Measurements from ENCODE around the gene MEF2A.
A peak's percentile ranks its signal among the peaks of the same experiment; 100 is the strongest.
"Not testable (repeated sequence)": the region's sequence is repeated elsewhere in the genome, so short reads cannot be mapped to it uniquely, and the experiment has no call there.

Gene MEF2A

GRCh38 chr15:99651023-99651807, 85.4 kb downstream of the MEF2A start:
- no peak for DNase-seq

- DNase-seq: no peak
Observed at GRCh38 chr15:99656205-99656604, 90.4 kb downstream of the MEF2A start.

- no peak for DNase-seq
Observed at GRCh38 chr15:99657996-99658395, 92.2 kb downstream of the MEF2A start.

DNA sequence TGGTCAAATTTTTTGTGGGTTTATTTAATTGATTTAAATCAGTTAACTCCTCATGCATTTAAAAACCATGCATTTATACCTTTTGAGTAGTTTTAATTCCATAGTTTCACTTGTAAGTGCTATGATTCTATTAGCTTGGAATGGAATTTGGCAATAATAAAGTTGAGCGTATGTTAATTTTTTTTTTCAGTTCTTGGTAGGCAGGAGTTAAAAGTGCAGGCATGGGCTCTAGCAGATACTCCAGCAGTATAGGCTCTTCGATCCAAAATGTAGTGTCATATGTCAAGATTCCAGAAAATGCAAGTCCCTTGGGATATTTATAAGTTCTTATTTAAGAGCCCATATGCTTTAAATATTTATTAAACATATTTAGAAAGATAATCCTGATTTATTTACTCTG, 97.1 kb downstream of the MEF2A start:
- DNase-seq: no peak

DNA sequence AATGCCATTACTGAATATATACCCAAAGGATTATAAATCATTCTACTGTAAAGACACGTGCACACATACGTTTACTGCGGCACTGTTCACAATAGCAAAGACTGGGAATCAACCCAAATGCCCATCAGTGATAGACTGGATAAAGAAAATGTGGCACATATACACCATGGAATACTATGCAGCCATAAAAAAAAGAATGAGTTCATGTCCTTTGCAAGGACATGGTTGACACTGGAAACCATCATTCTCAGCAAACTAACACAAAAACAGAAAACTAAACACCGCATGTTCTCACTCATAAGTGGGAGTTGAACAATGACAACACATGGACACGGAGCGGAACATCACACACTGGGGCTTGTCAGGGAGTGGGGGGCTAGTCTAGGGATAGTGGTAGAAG, 100.3 kb downstream of the MEF2A start:
- DNase-seq: not testable (repeated sequence)

DNA sequence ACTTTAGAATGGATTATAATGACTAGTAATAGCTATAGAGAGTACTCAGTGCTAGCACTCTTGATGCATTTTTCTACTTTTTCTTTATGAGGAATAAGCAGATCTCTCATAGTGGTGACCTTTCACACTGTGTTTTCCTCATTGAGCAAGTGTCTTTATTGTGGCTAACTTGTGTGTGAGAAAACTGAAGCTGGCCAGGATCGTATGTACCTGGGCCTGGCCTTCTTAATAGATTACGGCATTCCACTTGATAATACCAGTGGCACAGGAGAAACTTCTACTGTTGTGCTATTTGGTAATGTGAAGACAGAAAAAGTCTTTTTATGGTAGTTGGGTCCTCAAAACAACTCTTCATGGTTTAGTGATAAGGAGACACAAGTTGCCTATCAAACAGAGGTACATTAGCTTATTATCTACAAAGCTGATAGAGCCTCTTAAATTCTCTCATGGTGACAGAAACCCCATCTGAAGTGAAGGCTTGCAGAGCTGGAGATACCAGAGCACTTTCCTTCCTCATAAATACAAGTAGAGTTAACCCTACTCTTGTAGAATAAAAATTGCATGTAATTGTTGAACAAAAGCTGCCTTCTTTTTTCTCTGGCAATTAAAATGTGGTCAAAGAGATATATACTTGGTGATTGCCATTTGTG, 102.9 kb downstream of the MEF2A start:
- no peak for DNase-seq

GRCh38 chr15:99669250-99669649, 103.5 kb downstream of the MEF2A start:
- no peak for DNase-seq

- no peak for DNase-seq
Observed at GRCh38 chr15:99671926-99672635, 106.3 kb downstream of the MEF2A start.

DNA sequence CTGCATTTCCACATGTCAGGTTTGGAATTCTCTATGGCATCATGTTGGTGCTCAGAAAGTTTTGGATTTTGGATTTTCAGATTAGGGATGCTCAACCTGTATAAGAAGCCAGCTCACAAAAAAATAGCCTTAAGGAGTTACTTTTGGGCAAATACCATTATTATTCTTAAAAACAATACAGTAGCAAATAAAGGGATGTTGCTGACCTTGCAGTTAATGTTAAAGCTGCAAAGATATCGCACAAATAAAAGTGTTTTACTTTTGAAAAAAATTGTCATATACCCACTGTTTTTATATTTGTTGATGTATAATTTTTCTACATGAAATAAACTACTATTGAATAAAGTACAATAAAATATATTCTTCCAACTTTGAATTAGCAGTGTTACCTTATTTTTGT, 107.3 kb downstream of the MEF2A start:
- DNase-seq: no peak

- DNase-seq: no peak
Observed at GRCh38 chr15:99674279-99674678, 108.5 kb downstream of the MEF2A start.

DNA sequence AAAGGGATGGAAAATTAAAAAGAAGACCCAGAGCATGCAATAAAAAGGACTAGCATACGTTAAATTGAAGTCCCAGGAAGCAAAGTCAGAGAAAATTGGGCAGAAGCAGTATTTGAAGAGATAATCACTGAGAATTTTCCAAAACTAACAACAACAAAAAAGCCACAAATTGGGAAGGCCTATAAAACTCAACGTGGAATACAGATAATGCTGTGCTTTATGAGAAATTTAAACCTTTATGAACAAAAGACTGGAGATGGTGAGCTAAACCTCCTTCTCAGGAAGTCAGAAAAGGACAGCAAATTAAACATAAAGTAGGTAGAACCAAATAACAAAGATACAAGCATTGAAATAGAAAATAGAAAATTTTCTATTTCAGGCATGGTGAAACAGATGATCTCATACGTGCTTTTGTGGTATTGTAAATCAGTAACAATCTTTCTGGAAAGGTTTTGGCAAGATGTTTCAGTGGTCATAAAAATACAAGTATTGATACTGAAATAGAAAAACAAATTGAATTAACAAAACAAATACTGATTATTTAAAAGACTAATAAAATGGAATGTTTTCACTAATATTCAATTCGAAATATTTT, 111.9 kb downstream of the MEF2A start:
- DNase-seq: no peak

GRCh38 chr15:99680276-99680675, 114.5 kb downstream of the MEF2A start:
- no peak for DNase-seq

GRCh38 chr15:99681990-99682389, 116.2 kb downstream of the MEF2A start:
- DNase-seq: no peak

- peak; percentile 1 for DNase-seq
Observed at GRCh38 chr15:99682455-99682854, 116.7 kb downstream of the MEF2A start.

GRCh38 chr15:99683000-99683670, 117.4 kb downstream of the MEF2A start:
- DNase-seq: no peak

DNA sequence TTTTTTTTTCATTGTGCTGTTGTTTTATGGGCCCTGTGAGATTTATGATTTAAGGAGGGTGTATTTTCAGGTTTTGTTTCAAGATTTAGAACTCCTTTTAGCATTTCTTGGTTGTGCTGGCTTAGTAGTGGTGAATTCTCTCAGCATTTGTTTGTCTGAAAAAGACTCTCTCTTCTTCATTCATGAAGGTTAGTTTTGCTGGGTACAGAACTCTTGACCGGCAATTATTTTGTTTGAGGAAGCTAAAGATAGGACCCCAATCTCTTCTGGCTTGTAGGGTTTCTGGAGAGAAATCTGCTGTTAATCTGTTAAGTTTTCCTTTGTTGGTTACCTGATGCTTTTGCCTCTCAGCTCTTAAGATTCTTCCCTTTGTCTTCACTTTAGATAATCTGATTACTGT, 120.5 kb downstream of the MEF2A start:
- DNase-seq: no peak

DNA sequence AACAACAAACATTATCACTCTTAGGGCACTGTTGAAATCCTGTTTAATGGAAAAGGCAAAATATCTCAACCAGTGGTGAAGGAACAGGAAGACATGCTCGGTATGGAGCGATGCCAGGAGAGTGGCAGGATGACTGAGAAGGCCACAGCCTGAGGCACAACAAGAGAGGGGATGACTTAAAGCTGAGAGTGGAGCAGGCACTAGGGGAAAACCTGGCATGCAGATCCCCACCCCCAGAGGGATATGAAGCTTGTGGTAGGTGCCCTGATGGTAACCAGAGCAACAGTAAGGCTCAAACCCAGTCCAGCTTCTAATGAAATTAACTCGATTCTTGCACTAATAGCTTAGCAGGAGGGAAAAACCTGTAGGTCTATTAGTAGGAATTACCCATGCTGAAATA, 127.0 kb downstream of the MEF2A start:
- no peak for DNase-seq

DNA sequence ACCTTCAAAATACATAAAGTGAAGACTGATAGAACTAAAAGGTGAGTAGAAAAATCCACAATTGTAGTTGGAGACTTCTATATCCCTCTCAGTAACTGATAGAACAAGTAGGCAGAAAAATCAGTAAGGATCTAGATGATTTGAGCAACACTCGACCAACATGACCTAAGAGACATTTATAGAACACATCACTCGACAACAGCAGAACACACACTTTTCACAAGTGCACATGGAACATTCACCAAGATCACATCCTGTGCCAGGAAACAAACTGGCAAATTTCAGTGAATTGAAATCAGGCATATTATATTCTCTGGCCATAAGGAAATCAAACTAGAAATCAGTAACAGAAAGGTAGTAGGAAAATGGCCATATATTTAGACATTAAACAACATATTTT, 130.3 kb downstream of the MEF2A start:
- DNase-seq: no peak

DNA sequence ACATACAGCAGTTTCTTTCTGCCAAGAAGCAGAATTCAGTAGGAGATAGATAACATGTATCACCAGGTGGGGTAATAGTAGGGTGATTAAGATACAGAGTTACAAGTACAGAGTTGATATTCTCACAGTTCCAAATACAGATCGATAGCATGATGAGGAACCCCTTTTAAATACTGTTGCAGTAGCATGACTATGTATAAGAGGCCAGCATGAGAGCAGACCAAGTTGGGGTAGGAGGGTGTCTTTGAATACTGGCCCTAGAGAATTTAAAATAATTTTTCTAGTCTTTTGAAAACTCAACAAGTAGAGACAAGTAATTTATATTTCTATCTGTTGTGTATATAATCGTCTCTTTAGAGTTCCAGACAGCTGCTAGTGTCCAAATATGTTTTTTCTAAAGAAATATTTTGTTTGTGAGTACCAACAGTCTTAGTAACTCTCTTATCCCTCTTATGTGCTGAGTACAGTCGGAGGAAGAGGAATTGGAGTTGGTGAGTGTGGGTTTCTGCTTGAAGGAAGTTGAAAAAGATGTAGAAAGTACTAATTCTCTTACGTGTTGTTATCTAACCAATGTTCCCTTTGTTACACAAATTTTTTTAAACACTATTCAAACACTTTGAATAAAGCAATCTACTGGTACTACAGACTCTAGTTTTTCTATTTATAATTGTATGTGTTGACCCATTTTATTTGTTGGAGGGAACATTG, 137.3 kb downstream of the MEF2A start:
- no peak for DNase-seq

DNA sequence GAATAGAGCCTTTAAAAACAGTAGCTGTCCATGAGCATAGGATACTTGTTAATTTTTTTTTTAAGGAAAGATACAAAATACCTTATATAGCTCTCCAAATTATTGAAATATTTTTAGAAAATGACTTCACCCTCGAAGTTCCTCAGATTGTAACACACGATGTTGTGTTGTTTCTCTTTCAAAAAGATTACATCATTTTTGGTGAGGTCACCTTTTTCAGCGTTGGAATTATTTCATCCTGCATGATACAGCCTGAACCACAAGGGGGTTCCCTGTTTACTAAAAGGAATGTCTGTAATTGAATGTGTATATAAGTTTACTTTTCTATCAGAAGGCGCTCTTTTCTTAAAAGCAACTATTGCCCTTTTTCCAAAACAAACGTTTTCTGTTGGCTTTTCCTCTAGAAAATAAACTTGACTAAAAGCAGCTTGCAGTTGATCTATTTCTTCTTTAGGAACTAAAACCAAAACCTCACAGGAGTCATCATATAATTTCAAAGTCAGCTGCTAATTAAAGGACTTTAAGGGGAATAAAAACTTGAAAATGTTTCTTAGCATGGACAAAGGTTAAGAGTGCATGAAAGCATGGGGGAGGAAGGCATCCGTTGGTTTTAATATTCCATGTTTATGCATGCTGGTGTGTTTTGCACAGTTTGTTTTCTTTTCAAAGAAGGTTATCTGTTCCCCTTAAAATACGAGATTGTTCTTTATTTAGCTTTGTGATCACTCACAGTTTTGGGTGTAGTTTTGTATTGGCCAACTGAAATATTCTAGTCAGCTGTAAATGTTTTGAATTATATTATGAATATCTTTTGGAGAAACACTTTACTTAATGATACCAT, 138.0 kb downstream of the MEF2A start:
- DNase-seq: peak; percentile 18

GRCh38 chr15:99704444-99704838, 138.7 kb downstream of the MEF2A start:
- peak; percentile 62 for DNase-seq
